Hippocampal formation (tissue), 2 donors: Measurements from ENCODE around the gene BPHL.
"Not testable (repeated sequence)": the region's sequence is repeated elsewhere in the genome, so short reads cannot be mapped to it uniquely, and the experiment has no call there.

ENCODE experiments used
- DNase-seq, 2 donors: peaks; one replicate each; lab custom pipeline; 2025; lab: John Stamatoyannopoulos, UW

BPHL gene

DNA sequence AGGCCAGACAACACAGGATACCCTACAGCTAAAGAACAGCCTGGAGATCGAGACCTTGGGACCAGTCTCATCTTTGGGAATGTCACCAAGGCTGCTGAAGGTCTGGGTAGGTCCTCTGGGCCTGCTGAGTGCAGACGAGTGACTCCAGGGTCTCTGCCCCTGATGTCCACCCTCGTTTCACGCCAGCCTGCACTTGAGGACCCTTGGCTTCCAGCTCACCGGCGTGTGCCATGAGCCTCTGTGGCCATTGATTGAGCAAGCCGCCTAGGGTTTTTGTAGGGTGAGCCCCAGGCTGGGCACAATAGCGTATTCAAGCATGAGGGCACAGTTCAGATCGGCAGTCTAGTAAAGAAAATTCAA, 4.3 kb downstream of the BPHL start:
- no peak for DNase-seq

DNA sequence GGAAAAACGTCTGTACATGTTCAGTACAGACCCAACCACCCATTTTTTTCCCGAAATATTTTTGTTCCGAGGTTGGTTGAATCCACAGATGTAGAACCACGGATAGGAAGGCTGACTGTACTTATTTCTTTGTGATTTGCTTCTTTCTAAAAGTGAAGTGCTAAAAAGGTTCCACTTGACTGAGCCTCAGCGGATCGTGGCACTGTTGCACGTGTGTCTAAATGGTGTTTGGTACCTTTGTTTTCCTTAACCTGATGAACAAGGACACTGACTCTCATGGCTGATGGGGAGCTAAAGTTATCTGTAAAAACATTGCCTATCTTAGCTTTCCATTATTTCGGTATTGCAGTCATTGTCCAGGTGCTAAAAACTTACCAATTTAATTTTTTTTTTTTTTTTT, 6.2 kb downstream of the BPHL start:
- no peak for DNase-seq

DNA sequence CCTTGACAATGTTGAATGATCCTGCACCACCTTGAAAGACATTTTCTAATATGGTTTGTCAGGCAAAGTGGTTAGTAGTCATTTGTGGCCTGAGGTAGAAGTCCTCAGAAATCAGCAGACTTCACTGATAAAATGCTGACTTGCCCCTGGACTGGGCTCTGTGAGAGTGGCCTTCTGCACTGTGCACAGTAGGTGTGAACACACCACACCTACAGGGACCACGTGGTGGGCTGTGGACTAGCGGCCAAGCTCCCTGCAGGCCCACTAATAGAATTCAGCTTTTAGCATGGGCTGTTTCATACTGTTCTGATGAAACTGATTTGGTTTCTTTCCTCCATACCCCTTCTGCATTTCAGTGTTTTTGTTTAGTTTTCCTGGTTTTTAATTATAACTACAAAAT, 7.3 kb downstream of the BPHL start:
- DNase-seq = no peak

DNA sequence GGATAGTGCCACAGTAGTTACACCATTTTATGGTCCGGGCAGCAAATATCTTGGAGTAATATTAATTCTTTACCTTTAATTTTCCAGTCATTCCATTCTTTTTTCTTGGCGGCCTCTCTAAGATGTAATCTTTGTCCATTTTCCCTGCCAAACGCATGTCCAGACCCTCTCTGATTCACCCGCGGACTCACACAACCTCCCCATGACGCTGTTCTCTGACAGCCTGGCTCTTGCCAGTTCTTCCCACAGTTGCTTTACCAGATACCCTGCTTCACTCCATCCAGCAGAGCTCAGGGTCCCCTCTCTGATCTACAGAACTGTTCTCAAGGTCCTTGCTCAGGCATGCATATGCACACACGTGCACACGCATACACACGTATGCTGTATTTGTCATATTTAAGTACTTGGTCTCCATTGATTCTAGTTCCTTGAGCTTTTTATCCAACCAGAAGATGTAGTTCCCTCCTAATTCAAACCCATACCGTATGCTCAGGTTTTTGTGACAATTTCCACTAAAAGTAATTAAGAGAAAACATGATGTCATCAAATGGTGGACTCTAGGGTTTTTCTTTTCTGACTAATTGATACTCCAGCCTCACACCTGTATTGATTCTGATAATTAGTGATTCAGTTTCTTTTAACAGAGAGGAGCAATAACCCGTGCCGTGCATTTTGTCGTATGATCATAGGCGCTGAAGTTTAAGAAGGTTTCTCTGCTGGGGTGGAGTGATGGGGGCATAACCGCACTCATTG, 10.0 kb downstream of the BPHL start:
- no peak for DNase-seq

DNA sequence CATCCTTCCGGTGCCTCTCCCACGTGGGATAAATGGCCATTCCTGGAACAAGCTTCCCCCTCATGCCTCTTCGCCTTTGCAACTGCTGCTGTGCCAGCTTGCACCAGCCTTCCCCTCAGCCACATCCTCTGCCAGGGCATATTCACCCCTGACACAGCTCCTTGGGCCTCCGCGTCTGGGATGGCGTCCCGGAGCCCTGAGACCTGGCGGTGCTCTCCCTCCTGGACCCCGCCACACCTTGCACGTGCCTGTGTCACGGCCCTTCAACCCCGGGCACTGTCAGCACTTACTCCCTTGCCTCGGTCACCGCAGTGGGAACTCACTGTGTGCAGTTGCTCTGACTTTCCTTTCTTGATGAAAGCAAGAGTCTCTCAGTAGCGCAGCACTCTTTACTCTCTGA, 13.2 kb downstream of the BPHL start:
- no peak for DNase-seq

DNA sequence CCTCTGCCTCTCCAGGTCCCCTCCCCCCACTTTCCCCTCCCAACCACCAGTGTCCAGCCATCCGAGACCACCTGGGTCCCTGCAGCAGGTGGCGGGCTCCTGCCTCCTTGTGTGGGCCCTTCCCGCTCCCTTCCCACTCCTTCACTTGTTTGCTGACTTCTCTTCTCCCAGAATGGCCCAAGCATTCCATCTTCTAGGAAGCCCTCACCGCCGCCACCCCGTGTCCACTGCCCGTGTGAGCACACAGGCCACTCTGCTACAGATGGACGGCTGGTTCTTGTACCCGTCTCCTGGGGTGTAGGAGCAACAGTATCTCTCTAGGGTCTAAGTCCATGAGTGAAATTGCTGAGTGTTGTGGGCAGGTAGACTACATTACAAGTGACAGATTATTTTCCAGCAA, 15.0 kb downstream of the BPHL start:
- no peak for DNase-seq

DNA sequence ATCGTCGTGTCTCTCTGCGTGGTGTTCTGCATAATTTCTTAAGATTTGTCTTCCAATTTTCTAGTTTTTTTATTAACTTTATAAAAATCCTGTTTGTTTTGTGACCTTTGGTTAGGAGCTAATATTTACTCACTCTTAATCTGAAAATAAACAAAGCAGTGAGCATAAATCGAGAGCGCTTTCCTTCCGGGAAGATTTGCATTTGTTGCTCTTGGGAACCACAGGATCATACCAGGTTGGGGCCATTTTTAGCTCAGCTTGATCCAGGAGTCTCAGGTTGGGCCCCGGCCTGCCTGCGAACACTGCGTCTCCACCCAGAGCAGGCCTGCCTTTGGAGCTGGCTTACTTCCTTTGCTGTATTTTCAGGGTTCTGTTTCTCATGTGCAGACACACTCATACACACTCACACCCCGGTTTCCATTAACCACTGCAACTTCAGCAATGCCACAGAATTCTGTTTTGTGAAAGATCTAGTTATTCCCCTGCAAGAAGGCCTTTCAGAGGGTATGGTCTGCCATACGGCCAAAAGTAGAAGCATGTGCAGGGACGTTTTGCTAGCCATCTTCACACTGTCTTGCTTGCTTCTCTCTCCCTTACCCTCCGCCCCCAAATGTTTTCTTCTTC, 17.3 kb downstream of the BPHL start:
- DNase-seq = no peak

DNA sequence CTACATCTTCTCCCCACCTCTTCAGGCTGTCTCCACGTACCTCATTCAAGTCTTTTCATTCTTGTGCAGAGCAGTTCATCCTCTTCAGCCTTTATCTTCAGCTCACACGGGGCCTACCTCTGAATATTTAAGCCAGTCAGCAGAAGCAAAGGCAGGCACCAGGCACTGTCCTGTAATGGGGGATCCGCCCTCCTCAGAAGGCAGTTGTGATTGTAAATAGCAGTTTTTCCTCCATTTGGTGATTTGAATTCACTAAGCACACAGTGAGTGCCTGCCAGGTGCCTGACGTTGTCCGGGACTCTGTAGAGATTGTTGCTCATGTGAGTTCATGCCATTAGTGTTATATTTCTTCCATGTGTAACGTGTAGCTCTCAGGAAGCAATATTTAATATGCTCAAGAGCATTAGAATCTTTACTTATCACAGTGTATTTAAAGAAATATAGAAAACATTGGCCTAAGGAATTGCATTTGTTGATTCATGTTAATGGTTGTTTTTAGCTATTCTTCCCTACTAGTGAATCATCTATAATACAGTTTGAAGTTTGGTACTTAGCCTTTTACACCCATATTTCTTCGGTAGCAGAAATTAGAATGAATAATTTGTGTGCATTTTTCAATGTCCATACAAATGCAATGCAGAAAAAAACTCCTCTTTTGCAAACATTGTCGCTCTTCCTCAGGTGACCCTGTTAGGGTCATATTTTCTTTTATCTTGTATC, 17.9 kb downstream of the BPHL start:
- DNase-seq = no peak

DNA sequence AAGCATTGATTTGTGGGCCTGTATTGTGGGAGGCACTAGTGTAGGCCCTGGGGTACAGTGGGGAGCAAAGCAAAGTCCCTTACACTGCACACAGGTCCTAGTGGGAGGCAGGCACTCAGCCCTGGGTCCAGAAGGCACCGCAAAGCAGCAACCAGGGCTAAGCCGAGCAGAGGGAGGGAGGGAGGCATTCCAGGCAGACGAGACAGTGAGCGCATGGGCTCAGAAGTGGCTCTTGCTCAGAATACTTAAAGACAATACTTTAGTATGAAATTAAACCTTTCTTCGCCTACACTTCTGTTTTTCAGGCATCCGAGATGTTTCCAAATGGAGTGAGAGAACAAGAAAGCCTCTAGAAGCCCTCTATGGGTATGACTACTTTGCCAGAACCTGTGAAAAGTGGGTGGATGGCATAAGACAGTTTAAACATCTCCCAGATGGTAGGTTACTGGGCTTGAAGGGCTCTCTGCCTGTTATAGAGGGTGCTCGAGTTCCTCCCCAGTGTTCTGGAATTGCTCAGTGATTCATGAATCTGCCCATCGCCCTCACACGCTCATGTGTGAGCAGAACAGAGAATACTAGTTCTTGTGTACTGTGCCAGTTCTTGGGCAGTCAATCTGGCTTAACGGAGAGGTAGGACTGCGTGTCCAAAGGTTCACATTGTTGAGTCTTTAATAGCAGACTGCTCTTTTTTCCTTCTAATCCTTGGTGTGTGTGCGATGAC, 18.7 kb downstream of the BPHL start:
- DNase-seq = peak in 1 of 2 donors; percentile 54

DNA sequence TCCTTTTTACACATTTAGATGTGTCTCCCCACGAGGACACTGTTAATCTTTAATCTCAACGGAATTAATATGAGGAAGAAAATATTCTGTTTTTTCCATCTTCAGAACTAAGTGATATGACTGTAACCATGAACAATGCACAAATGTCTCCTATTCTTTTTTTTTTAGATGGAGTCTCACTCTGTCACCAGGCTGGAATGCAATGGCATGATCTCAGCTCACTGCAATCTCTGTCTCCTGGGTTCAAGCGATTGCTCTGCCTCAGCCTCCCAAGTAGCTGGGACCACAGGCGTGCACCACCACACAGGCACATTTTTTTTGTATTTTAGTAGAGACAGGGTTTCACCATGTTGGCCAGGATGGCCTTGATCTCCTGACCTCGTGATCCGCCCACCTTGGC, 19.4 kb downstream of the BPHL start:
- not testable (repeated sequence) for DNase-seq

DNA sequence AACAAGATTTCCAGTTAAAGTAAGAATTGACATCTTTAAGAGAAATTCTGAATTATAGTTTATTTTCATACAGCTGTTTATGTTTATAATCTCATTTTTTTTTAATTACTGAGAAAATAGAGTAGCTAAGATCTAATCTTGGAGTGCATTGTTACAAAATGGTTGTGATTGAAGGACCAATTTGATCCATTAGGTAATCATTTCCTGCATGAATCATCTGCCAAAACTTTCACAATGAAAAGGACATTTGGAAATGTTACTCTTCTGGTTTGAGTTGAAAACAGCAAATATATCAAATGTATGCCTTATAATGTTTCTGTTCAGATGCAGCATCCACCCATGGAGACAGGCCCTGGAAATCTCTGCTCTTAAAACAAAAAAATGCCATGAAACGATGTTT, 19.8 kb downstream of the BPHL start:
- no peak for DNase-seq

DNA sequence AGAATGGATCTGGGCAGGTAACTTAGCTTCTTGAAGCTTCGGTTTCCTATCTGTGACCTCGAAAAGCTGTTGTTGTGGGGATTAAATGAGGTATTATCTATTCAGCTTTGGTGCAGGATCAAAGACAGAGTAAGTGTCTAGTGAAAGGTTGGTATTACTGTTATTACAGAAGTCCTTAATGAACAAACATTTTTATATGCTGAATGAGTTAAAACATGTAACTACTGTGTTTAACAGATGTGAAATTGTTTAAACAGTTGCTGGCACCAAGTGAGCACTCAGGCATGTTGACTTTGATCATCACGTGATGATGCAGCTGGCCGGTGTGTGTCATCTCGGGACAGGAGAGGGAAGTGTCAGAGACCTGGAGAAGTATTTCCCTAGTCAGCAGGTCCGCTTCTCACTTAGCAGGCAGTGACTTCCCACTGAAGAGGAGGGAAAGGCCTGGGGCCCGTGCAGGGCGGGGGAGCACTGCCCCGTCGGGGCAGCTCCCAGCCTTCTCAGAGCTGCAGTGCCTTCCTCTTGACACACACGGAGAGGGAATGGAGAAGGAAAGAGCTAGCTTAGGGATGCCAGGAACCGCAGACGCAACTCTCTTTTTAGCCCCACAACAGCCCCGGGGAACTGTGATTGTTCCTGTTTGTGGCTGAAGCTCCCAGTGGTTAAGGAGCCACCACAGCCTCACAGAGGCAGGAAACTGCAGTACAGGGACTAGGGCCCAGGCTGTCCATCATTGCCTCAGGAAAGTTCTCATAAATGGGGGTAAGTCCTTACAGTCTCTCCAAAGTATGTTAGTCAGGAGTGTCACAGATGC, 20.8 kb downstream of the BPHL start:
- peak in 1 of 2 donors; percentile 45 for DNase-seq

DNA sequence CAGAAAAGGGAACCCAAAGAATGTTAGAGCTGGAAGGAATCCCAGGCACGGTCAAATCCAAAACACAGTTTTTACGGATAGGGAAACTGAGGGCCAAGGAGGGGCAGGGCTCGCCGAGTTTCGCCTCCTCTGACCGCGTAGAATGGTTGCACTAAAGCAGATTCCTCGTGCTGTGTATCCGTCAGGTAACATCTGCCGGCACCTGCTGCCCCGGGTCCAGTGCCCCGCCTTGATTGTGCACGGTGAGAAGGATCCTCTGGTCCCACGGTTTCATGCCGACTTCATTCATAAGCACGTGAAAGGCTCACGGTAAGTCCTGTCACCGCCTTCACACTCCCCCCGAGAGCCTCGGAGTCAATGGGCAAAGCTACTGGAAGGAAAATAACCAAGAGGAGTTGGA, 21.7 kb downstream of the BPHL start:
- no peak for DNase-seq

DNA sequence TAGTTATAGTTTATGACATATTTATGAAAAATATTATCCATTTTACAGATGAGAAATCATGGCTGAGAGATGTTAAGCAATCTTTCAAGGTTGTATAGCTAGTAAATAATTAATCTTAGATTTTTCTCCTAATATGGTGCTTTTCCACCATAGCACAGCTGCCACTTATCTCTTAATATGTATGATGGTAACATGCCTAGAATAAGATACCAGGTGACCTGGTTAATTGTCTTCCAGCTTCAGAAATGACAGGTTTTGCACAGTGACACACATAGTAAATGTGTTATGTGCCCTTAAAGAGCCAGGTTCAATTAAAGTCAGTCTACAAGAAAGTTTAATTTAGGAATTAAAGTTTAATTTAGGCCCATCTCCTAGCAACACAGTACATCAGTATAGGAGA, 24.0 kb downstream of the BPHL start:
- no peak for DNase-seq

DNA sequence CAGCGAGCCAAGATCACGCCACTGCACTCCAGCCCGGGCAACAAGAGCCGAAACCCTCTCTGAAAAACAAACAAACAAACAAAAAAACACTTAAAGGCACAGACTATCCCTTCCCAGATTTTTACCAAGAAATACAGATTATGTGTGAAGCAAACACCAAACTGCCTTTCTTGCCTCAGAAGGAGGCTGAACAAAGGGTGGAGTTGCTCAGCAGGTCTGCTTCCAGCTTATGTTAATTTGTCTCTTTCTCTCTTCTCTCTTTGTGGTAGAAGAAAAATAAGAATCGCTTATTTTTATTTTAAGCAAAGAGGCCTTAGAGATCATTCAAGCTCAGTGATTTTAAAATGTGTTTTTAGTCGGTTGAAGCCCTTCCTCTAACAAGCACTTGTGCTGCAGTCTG, 24.6 kb downstream of the BPHL start:
- no peak for DNase-seq

DNA sequence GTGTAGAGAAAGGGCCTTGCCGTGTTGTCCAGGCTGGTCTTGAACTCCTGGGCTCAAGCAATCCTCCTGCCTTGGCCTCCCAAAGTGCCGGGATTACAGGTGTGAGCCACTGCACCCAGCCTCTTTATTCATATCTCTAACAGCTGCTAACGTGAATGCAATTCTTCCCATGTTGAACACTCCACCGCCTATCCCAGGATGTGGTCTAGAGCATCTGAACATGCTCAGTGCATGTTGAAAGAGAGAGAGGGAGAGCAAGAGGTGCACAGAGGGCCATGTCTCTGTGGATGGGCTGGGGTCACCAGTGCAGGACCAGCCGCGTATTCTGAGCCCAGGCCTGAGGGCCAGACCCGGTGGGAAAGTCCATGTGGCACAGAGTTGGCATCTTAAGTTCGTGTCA, 26.1 kb downstream of the BPHL start:
- no peak for DNase-seq

DNA sequence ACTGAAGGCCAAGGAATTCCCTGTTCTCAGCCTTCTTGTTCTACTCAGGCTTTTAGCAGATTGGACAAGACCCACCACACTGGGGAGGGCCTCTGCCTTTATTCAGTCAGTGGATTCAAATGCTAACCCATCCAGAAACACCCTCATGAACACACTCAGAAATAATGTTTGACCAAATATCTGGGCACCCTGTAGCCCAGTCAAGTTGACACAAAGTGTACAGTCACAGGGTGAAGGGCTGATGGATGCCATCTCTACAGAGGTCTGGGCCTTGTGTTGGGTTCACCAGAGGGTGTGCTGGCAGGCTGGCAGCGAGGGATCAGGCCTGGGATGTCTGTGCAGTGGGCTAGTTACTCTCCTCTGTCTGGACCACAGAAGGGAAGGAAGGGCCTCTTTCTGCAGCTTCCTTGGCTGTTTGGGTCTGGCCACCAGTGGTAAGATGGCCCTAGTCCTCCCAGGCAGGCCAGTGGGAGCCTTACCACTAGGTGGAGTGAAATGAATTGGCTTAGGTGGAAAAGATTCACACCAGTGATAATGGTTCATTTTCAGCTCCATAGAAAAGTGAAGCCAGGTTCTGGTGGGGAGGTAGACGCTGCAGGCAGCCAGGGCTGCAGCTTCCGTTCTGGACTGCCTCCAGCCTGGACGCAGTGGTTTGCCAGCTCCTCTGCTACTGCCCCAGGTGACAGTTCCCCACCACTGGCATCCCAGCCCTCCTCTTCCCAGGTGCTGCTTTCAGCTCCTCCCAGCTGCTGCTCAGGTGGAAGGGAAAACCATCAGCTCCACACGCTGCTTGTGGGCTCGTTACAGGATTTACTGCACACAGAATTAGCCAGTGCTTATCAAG, 29.6 kb downstream of the BPHL start:
- DNase-seq = no peak

DNA sequence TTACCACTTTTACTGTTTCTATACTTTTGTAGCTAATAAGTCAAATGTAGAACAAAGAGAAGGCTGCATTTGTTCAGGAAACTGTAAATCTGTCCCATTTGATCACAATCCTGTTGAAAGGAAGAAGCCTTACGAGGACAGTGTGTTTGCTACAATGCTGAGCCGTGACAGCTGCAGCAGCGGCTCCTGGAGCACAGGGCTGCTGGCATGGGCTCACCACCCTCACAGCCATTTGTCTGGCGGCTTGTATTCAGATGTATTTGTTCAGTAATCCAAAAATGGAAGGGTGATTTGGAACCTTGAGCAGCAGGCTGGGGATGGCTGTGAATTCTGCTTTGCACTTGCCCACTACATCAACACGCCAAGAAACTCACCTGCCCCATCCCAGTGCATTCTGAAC, 33.2 kb downstream of the BPHL start:
- no peak for DNase-seq

DNA sequence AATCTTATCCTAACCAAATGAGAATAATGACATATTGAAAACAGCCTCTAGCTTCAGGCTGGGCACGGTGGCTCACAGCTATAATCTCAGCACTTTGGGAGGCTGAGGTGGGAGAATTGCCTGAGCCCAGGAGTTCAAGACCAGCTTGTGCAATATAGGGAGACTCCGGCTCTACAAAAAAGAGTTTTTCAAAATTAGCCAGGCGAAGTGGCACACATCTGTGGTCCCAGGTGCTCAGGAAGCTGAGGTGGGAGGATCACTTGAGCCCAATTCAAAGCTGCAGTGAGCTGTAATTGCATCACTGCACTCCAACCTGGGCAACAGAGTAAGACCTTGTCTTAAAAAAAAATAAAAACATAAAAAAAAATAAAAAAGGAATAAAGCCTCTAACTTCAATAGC, 34.2 kb downstream of the BPHL start:
- no peak for DNase-seq

DNA sequence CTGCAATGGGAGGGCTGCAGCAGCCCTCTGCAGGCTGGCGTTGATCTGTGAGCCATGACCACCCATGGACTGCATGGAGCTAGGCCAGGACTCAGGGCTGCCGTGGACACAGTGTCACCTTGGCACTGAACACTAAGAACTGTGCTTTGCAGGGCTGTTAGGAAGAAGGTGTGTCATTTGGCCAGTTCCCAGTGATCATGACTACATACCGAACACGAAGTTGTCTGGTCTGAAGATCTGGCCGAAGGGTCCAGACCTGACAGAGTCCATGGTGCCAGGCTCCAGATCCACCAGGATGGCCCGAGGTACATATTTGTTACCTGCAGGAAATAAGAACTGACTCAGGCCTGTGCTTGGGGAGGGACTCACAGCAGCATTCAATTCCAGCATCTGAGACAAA, 36.9 kb downstream of the BPHL start:
- not testable (repeated sequence) for DNase-seq
